Activated T-cell treated with anti-CD3 and anti-CD28 coated beads, Interleukin-2, amount 50 U/mL, for 24 hours (primary cell): Measurements from ENCODE around the gene ZNF764.

Source experiments
- DNase-seq: peaks from one replicate; pipeline ENCODE4 v3.0.0-alpha.2; 2020
- H3K27ac Mint-ChIP-seq: 2 replicates; pipeline ENCODE4 v1.8.0; 2020; ENCODE audit warnings: mild to moderate bottlenecking, mixed read lengths
- H3K27me3 Mint-ChIP-seq: 2 replicates; pipeline ENCODE4 v1.8.0; 2020; ENCODE audit warnings: mixed read lengths
- H3K36me3 Mint-ChIP-seq: 2 replicates; pipeline ENCODE4 v1.8.0; 2020; ENCODE audit warnings: low read depth, mixed read lengths
- H3K4me1 Mint-ChIP-seq: 2 replicates; pipeline ENCODE4 v1.8.0; 2020; ENCODE audit warnings: low read depth, mixed read lengths
- H3K4me3 Mint-ChIP-seq: 2 replicates; pipeline ENCODE4 v1.8.0; 2020; ENCODE audit warnings: mild to moderate bottlenecking, moderate library complexity, mixed read lengths
- H3K9me3 Mint-ChIP-seq: 2 replicates; pipeline ENCODE4 v1.8.0; 2020; ENCODE audit warnings: mixed read lengths

Gene ZNF764

DNA sequence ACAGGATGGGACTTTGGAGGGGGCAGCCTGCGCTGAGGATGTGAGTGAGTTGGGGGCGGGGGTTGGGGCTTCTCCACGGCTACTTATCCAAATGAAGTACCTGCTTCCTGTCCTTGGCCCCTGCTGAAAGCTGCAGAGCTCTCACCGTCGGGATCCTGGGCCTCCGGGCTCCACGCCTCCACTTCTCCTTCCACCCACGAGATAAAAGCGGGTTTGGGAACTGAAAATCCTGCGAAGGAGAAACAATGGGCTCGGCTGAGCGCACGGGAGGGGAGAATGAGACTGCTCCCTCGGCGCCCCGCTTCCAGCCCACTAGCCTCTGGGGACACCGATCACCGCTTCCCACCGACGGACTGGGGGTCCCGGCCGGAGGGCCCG lies 26.8 kb upstream of the ZNF764 start:
- Mint-ChIP-seq H3K36me3 (peaks cover 67% of the 10 kb centered on the region), H3K9me3 (no peaks in the 10 kb centered on the region), H3K4me1 (peaks cover 42% of the 10 kb centered on the region), H3K27me3 (no peaks in the 10 kb centered on the region), H3K4me3 (peak overlapping the region; percentile 92), H3K27ac (peak overlapping the region; percentile 96)
- no peak for DNase-seq

DNA sequence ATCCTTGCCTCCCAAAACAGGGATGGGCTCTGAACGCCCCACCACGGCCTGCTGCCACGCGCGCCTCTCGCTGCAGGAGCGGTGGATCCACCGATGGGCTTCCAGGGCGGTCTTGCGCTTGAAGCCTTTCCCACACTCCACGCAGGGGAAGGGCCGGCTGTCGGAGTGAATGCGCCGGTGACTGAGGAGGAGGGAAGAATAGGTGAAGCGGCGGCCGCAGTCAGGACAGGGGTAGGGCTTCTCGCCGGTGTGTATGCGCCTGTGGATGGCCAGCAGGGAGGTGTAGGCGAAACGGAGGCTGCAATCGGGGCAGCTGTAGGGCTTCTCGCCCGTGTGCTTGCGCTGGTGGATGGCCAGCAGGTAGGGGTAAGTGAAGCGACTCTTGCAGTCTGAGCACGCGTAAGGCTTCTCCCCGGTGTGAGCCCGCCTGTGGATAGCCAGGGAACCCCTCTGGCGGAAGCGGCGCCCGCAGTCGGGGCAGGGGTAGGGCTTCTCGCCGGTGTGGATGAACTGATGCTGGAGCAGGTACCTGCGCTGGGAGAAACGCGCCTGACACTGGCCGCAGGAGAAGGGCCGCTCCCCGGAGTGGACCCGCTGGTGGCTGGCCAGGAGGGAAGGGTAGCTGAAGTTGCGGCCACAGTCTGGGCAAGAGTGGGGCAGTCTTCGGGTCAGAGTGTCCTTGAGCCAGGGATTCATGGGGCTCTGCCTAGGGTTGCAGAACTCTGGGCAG lies 24.6 kb upstream of the ZNF764 start:
- H3K9me3 Mint-ChIP-seq: no peaks in the 10 kb centered on the region
- H3K36me3 Mint-ChIP-seq: peaks cover 78% of the 10 kb centered on the region
- no peak overlapping the region for H3K4me3 Mint-ChIP-seq
- H3K27ac Mint-ChIP-seq: no peak overlapping the region
- H3K27me3 Mint-ChIP-seq: no peaks in the 10 kb centered on the region
- peaks cover 38% of the 10 kb centered on the region for H3K4me1 Mint-ChIP-seq
- no peak for DNase-seq

DNA sequence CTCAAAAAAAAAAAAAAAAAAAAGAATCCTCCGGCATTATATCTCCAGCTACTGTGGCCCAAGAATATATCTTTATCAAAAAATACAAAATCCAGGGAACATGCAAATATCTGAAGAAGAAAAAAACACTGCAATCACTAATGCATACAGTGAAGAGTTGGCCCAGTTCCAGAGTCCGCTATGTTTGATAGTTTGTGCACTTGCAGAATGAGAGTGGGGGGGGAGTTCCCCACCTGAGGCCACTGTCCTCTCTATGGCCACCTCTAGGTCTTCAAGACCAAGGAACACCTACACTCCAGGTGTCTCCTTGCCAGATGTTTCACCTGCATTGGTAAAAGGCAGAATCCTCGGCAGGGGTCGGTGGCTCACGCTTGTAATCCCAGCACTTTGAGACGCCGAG lies 23.3 kb upstream of the ZNF764 start:
- no peaks in the 10 kb centered on the region for H3K27me3 Mint-ChIP-seq
- no peak for DNase-seq
- H3K27ac Mint-ChIP-seq: no peak overlapping the region
- no peaks in the 10 kb centered on the region for H3K9me3 Mint-ChIP-seq
- H3K36me3 Mint-ChIP-seq: peaks cover 69% of the 10 kb centered on the region
- H3K4me3 Mint-ChIP-seq: no peak overlapping the region
- peaks cover 27% of the 10 kb centered on the region for H3K4me1 Mint-ChIP-seq

DNA sequence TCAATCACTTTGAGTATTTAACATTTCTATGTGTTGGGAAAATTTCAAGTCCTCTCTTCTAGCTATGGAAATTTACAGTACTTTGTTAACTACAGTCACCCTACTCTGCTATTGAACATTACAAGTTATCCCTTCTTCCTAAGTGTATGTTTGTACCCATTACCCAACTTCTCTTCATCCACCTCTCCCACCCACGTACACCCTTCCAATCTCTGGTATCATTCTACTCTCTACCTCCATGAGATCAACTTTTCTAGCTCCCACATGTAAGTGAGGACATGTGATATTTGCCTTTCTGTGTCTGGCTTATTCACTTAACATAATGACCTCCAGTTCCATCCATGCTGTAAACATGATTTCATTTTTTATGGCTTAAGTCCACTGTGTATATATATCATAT lies 16.5 kb upstream of the ZNF764 start:
- no peak overlapping the region for H3K4me3 Mint-ChIP-seq

DNA sequence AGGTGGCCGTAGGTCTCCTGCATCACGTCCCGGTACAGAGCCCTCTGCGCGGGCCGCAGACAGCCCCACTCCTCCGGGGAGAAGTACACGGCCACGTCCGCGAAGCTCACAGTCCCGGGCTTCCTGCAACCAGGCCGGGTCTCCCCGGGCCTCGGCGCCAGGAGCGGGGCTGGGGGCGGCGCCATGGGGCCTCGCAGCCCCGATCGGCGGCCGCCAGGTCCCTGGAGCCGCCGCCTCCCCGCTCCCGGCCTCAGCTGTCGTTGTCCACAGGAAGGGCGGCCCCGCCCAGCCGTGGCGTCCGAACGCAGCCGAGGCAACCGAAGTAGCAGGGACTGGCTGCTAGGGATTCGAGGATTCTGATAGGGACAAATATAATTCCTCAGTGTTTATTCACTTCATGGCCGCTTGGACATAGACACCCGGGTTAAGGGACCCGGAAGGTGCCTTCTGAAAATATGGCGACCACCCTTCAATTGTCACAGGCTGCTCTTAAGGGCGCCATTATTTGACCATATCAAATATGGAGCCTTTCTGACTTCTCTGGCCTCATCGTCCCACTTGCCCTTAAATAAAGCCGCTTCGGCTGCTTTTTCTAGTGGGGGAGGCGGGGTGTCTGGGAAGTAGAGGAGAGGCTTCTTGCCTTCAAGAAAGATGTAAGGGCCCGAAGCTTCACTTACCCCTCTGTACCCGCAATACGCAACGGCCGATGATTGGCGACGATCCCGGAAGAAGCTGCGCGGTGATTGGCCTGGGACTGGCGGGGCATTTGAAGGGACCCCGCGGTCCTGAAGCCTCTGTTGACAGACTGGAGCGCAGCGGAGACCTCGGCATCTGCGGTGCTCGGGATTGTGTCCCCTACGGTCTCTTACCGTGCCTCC lies 13.5 kb upstream of the ZNF764 start, which contains the start of gene ZNF688:
Gene ZNF688, minus strand, starts transcription at position 270 of the 878 bp plus-strand sequence. Its CDS starts 85 bp downstream, at position 185.
- H3K27me3 Mint-ChIP-seq: no peaks in the 10 kb centered on the region
- peak; percentile 91 for DNase-seq
- H3K4me1 Mint-ChIP-seq: peaks cover 63% of the 10 kb centered on the region
- H3K9me3 Mint-ChIP-seq: no peaks in the 10 kb centered on the region
- peaks cover 9% of the 10 kb centered on the region for H3K36me3 Mint-ChIP-seq
- H3K4me3 Mint-ChIP-seq: peak within 1 kb of the TSS; percentile 89
- H3K27ac Mint-ChIP-seq: peak within 1 kb of the TSS; percentile 91

More for the DNA sequence above, 16.5 kb upstream of the ZNF764 start:
- H3K27ac Mint-ChIP-seq: no peak overlapping the region
- H3K4me1 Mint-ChIP-seq: peaks cover 35% of the 10 kb centered on the region
- H3K36me3 Mint-ChIP-seq: peaks cover 30% of the 10 kb centered on the region
- no peaks in the 10 kb centered on the region for H3K9me3 Mint-ChIP-seq
- no peaks in the 10 kb centered on the region for H3K27me3 Mint-ChIP-seq
- no peak for DNase-seq

DNA sequence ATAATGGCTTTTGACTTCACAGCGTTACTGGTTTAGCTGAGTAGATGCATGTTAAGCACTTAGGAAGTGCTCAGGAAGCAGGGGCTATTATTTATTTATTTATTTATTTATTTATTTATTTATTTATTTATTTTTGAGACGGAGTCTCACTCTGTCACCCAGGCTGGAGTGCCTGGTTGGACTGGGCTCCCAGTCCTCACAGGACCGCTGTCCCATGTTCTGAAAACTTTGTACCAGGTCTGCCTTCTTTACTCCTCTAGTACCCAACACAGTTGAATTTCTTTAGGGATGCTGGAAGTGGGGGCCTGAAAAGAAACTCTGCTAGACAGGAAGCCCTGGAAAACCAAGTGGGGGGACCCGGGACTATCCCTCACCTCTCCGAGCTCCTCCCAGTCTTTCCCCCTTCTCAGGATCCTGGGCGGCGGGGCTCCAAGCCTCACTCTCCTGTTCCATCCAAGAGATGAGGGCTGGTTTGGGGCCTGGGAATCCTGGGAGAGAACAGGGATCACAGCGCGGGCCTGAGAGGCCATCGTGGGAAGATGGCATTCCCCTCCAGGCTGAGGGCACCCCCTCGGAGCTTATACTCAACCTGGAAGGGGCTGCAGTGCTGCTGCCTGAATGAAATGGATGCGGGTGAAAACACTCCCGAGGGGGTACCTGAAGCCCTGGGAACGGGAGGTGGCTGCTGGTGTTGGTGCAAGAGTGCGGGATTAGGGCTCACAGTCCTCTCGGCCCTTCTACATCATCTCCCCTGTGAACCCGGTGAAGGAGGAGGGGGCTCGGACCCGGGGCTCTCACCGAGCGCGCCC lies 12.7 kb upstream of the ZNF764 start:
- DNase-seq: no peak
- H3K27ac Mint-ChIP-seq: peak overlapping the region; percentile 91
- H3K27me3 Mint-ChIP-seq: no peaks in the 10 kb centered on the region
- peaks cover 66% of the 10 kb centered on the region for H3K4me1 Mint-ChIP-seq
- H3K36me3 Mint-ChIP-seq: peaks cover 9% of the 10 kb centered on the region
- no peaks in the 10 kb centered on the region for H3K9me3 Mint-ChIP-seq
- H3K4me3 Mint-ChIP-seq: peak overlapping the region; percentile 89

DNA sequence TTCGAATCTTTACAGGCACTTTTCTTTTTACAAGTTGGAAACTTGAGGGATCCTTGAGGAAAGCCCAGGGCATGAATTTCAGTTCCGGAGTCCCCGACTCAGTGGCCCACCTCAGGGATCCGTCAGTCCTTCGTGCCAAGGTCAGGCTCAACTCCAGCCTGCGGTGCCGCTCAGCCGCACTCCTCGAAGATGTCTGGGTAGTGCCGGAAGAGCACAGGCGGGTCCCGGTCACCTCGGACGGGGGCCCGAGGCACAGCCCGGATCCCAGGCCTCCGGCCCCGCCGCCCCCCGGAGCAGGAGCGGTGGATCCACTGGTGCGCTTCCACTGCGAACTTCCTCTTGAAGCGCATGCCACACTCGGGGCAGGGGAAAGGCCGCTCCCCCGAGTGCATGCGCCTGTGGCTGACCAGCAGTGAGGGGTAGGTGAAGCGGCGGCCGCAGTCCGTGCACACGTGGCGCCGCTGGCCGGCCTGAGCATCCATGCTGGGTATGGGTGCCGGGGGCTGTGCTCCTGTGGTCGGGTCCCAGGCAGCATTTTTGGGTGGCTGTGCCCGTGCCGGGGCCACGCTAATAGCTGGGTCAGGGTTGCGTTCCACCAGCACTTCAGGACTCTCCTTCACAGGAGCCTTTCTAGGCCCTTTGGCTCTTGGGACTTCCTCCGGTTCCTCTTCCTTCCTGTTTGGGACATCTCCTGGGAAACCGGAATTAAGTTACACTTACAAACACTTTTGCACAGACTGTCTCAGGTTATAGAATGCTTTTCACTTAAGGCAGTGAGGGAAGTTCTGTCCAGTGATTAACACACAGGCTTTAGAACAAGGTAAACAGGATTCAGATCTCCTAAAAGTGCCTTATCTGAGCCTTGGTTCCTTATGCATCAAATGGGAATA lies 11.8 kb upstream of the ZNF764 start:
- H3K4me3 Mint-ChIP-seq: peak overlapping the region; percentile 12
- no peak for DNase-seq
- peak overlapping the region; percentile 71 for H3K27ac Mint-ChIP-seq
- no peaks in the 10 kb centered on the region for H3K27me3 Mint-ChIP-seq
- H3K36me3 Mint-ChIP-seq: peaks cover 9% of the 10 kb centered on the region
- no peaks in the 10 kb centered on the region for H3K9me3 Mint-ChIP-seq
- H3K4me1 Mint-ChIP-seq: peaks cover 58% of the 10 kb centered on the region

DNA sequence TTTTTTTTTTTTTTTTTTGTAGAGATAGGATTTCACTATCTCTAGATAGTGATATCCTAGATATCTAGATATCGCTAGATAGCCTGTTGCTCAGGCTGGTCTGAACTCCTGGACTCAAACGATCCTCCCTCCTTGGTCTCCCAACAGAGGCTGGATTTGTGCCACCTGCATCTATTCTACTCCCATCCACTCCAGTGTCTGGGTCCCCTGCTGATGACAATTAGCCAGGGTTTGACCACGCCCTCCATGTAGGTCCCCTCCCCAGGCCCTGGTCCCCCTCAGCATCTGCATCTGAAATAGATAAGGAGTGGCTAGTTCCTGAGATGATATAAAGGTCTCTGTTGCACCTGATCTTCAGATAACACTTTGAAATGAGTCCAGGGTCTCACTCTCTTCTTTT lies 11.1 kb upstream of the ZNF764 start:
- H3K4me3 Mint-ChIP-seq: no peak overlapping the region
- H3K36me3 Mint-ChIP-seq: peaks cover 9% of the 10 kb centered on the region

DNA sequence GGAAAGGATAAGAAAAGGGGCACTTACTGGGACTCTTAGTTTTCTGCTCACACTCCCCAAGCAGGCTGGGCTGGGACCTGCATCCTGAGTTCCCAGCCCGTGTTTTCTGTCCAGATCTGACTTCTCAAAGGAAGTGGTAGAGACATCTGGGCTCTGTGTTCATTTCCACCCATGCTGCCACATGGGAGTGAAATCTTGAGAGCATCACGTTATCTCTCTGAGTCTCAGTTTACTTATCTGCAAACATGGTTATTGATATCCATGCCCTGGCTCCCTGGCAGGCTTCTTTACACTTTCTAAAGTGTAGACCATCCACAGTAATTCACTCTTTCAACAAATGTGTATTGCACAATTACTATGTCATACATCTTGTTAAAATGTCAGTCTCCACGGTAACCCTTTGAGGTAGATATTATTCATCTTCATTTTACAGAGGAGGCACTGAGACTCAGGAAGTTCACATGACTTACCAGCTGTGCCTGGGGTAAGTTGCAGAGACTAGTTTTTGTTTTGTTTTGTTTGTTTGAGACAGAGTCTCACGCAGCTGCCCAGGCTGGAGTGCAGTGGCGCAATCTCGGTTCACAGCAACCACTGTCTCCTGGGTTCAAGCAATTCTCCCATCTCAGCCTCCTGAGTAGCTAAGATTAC lies 9.9 kb upstream of the ZNF764 start:
- Mint-ChIP-seq H3K4me3 (peak overlapping the region; percentile 67), H3K9me3 (no peaks in the 10 kb centered on the region), H3K27ac (peak overlapping the region; percentile 99), H3K27me3 (no peaks in the 10 kb centered on the region), H3K36me3 (peaks cover 9% of the 10 kb centered on the region), H3K4me1 (peaks cover 49% of the 10 kb centered on the region)
- DNase-seq: peak; percentile 53

More for the DNA sequence above, 11.1 kb upstream of the ZNF764 start:
- no peak for DNase-seq
- Mint-ChIP-seq H3K27me3 (no peaks in the 10 kb centered on the region), H3K9me3 (no peaks in the 10 kb centered on the region), H3K4me1 (peaks cover 53% of the 10 kb centered on the region), H3K27ac (peak overlapping the region; percentile 99)

DNA sequence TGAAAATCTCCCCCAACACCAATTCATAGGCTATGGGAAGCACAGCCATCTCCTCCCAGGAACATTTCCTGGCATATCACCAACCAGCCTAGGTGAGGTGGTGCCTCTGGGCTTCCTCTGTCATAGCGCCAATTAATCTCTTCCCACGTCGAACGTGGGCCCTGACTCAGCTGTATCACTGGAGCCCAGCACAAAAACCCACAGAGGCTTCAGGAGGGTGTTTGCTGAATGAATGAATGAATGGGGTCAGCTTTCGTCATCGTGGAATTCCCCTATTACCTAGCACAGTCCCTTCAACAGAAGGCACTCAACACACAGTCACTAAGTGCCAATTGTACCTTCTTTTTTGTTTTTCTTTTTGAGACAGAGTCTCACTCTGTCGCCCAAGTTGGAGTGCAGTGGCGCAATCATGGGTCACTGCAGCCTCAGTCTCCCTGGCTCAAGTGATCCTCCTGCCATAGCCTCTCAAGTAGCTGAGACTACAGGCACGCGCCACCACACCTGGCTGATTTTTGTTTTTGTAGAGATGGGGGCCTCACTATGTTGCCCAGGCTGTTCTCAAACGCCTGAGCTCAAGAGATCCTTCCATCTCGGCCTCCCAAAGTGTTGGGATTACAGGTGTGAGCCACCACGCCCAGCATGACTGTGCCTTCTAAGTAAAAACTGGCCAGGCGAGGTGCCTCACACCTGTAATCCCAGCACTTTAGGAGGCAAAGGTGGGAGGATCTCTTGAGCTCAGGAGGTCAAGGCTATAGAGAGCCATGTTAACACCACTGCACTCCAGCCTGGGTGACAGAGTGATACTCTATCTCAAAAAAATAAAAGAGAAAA lies 9.2 kb upstream of the ZNF764 start:
- no peaks in the 10 kb centered on the region for H3K9me3 Mint-ChIP-seq
- no peaks in the 10 kb centered on the region for H3K27me3 Mint-ChIP-seq
- H3K36me3 Mint-ChIP-seq: peaks cover 9% of the 10 kb centered on the region
- H3K4me1 Mint-ChIP-seq: peaks cover 48% of the 10 kb centered on the region
- H3K27ac Mint-ChIP-seq: peak overlapping the region; percentile 99
- H3K4me3 Mint-ChIP-seq: peak overlapping the region; percentile 67
- peak; percentile 67 for DNase-seq

DNA sequence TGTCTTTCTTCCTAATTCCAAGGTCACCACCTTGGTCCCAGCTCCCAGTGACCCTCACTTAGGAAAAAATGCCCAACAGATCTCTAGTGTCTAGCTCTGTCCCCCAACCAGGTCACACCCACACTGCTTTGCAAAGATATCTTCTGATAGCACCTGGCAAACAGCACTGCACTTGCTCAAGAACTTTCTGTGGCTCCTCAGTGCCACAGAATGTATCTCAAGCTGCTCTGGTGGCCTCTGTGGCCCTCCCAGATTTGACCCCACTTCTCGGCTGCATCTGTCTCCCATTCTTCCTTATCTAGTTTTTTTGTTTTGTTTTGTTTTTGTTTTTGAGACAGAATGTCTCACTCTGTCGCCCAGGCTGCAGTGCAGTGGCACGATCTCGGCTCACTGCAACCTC lies 8.4 kb upstream of the ZNF764 start:
- no peak overlapping the region for H3K4me3 Mint-ChIP-seq
- no peaks in the 10 kb centered on the region for H3K27me3 Mint-ChIP-seq

DNA sequence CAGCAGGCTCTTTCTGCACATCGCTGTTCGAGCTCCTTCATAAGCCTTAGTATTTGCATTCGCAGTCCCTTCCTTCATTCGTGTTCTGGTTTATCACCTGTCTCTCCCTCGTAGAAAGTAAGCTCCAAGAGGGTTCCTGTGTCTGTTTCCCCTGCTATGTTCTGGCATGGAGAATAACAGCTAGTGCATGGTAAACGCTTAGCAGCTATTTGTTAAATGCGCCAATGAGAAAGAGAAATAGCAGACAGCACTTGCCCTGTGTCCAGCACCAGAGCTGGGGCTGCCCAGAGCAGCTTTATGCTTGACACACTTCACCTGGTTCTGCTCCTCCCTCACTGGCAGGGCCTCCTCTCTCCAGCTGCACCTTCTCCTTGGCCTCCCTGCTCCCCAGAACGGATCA lies 7.8 kb upstream of the ZNF764 start:
- Mint-ChIP-seq H3K36me3 (peaks cover under 1% of the 10 kb centered on the region), H3K27ac (peak overlapping the region; percentile 99), H3K27me3 (no peaks in the 10 kb centered on the region), H3K4me3 (no peak overlapping the region), H3K9me3 (no peaks in the 10 kb centered on the region), H3K4me1 (peaks cover 49% of the 10 kb centered on the region)
- no peak for DNase-seq

More for the DNA sequence above, 8.4 kb upstream of the ZNF764 start:
- no peak for DNase-seq
- Mint-ChIP-seq H3K4me1 (peaks cover 47% of the 10 kb centered on the region), H3K9me3 (no peaks in the 10 kb centered on the region), H3K36me3 (peaks cover 4% of the 10 kb centered on the region), H3K27ac (peak overlapping the region; percentile 99)
